GM12801 (cell line): ENCODE measurements around the gene TRIM69.

Experiments
- CTCF ChIP-seq: IDR thresholded peaks from one replicate; pipeline ENCODE4 v1.5.1; 2011; ENCODE audit warnings: control low read depth; ENCODE audit not compliant: insufficient read length; ENCODE audit errors: extremely low read depth

TRIM69 gene

GRCh38 chr15:44781128-44781810 lies 44.9 kb downstream of the TRIM69 start:
- no peak for TF ChIP-seq CTCF

- TF ChIP-seq CTCF = no peak
These were observed 46.2 kb downstream of the TRIM69 start for GRCh38 chr15:44782516-44782915.

- no peak for TF ChIP-seq CTCF
These were observed 52.4 kb downstream of the TRIM69 start for GRCh38 chr15:44788748-44789147.

- no peak for TF ChIP-seq CTCF
These were observed 53.9 kb downstream of the TRIM69 start for GRCh38 chr15:44790215-44790614.

DNA sequence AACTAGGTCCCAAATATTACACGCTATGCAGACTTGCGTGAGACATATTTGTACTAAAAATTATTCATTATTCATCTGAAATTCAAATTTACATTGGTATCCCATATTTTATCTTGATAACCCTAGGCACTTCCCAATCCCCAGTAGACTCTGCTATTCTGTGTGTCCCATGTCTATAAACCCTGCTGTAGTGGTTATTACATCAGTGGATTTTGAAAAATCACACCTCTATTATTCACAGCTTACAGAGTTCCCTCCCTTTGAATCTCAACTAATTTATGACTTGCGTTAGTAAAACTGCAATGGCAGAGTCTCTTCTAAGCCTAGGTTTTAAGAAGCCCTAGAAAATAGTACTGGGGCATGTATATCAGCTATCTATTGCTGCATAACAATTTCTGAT lies 54.3 kb downstream of the TRIM69 start:
- TF ChIP-seq CTCF = no peak

DNA sequence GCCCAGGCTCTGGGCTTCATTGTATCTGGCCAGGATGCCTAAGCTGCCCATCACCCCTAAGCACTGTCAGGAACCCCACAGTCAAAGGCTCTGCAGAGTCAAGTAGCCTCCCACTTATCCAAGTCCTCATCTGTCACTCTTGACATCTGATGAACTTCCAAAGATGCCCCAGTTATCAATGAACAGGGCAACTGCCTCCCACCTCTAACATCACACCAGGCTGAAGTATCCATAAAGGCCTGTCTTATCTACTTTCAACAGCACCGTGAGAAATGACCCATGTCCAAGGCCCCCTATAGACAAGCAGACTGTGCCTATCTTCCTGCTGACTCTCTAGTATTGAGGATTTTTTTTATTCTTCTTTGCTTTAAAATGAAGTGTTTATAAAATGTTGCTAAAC lies 56.4 kb downstream of the TRIM69 start:
- no peak for TF ChIP-seq CTCF

DNA sequence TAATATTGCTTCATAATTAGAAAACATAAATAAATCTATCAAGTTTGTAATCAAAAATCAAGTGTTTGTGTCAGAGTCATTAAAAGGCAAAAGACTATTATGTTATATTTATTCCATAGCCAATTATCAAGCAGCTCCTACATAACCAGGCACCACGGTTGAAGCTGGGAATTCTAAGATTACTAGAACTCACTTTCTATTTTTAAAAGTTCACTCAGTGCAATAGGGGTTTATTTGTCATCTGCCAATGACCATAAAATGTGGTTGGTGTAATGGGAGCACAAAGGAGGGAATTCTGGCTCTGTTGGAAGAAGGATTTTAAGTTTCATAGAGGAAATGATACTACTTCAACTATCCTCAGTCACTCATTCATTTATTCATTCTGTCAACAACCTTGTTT lies 57.7 kb downstream of the TRIM69 start:
- TF ChIP-seq CTCF = no peak

GRCh38 chr15:44796508-44796907 lies 60.2 kb downstream of the TRIM69 start:
- no peak for TF ChIP-seq CTCF
